ENCODE results near the gene ACBD4. TPM values are rescaled to one million over a fixed set of nuclear protein-coding genes. Genes with fewer than 3 reads are reported as not detected.

ACBD4 gene
- total and polyA plus RNA-seq, 2 of the 13 experiments (the other 11 are each of a cell fraction or from before 2014, with no cell fraction given): 16.1 to 26.9 TPM

GRCh38 chr17:45170280-45170930, 34.9 kb downstream of the ACBD4 start (continued):
- TF ChIP-seq BHLHE40 (IDR thresholded peaks at IDR 0.05; ENCODE audit: low read length) (no peak), ZNF513 (CRISPR knock-in tag; conservative IDR thresholded peaks at IDR 0.05) (no peak), CBFB (CRISPR knock-in tag; IDR thresholded peaks at IDR 0.05) (no peak), CTCF (CRISPR knock-in tag; IDR thresholded peaks at IDR 0.05) (no peak), TFDP1 (CRISPR knock-in tag; IDR thresholded peaks at IDR 0.05; ENCODE audit: borderline replicate concordance) (no peak), CREM (IDR thresholded peaks at IDR 0.05) (no peak), CREM (CRISPR knock-in tag; IDR thresholded peaks at IDR 0.05) (no peak), POLR2AphosphoS5 (IDR thresholded peaks at IDR 0.05; ENCODE audit: low read depth, low read length) (0 out of 2 replicates have a peak, but pooled peaks have one; percentile 15), ARHGAP35 (CRISPR knock-in tag; IDR thresholded peaks at IDR 0.05; ENCODE audit: borderline replicate concordance) (no peak), ZNF550 (CRISPR knock-in tag; IDR thresholded peaks at IDR 0.05; ENCODE audit: borderline replicate concordance) (0 out of 2 replicates have a peak, but pooled peaks have one; percentile 3), ZNF879 (CRISPR knock-in tag; IDR thresholded peaks at IDR 0.05) (no peak), CCDC6 (CRISPR knock-in tag; IDR thresholded peaks at IDR 0.05) (no peak), ZNF230 (CRISPR knock-in tag; IDR thresholded peaks at IDR 0.05) (no peak), ZNF670 (CRISPR knock-in tag; IDR thresholded peaks at IDR 0.05; ENCODE audit: borderline replicate concordance) (no peak), DPF2 (CRISPR knock-in tag; IDR thresholded peaks at IDR 0.05; ENCODE audit: borderline replicate concordance, low read depth) (no peak), SIN3A (IDR thresholded peaks at IDR 0.05; ENCODE audit: borderline replicate concordance, low read depth, low read length) (no peak), CBX5 (CRISPR knock-in tag; IDR thresholded peaks at IDR 0.05; ENCODE audit: borderline replicate concordance) (no peak), ZNF768 (CRISPR knock-in tag; IDR thresholded peaks at IDR 0.05) (0 out of 2 replicates have a peak, but pooled peaks have one; percentile 10), HOXA9 (CRISPR knock-in tag; IDR thresholded peaks at IDR 0.05; ENCODE audit: borderline replicate concordance) (peak; percentile 22; the same call in 1 of the 2 replicates), CSRNP1 (CRISPR knock-in tag; IDR thresholded peaks at IDR 0.05) (no peak), ZHX1 (CRISPR knock-in tag; IDR thresholded peaks at IDR 0.05; ENCODE audit: low read depth) (no peak)
